Tongue (tissue), 2 donors: Measurements from ENCODE around the gene ARHGAP10. TPM values are rescaled to one million over a fixed set of nuclear protein-coding genes. Genes with fewer than 3 reads are reported as not detected.
"Not testable (repeated sequence)": the region's sequence is repeated elsewhere in the genome, so short reads cannot be mapped to it uniquely, and the experiment has no call there.

ENCODE experiments used
- DNase-seq: peaks from one replicate; pipeline ENCODE4 v3.0.0-alpha.2; 2015
- total RNA-seq: library from RNA; depleted of rRNA; stranded (reverse); fragments of >200 nt; gene quantifications from one replicate; pipeline ENCODE4 v1.2.3, GENCODE V29; 2014

ARHGAP10 gene
- total RNA-seq, 1 donor from 2014 or later: 87.4 TPM

DNA sequence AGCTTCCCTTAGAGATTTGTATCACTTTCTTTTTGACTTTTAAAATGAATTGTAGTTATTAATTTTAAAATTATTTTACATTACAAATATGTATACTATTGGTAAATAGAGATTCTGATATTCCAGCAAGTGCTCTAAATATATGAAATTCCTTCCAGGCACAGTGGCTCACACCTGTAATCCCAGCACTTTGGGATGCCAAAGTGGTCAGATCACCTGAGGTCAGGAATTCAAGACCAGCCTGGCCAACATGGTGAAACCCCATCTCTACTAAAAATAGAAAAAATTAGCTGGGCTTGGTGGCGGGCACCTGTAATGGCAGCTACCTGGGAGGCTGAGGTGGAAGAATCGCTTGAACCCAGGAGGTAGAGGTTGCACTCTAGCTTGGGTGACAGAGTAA lies 180.2 kb downstream of the ARHGAP10 start:
- not testable (repeated sequence) for DNase-seq

DNA sequence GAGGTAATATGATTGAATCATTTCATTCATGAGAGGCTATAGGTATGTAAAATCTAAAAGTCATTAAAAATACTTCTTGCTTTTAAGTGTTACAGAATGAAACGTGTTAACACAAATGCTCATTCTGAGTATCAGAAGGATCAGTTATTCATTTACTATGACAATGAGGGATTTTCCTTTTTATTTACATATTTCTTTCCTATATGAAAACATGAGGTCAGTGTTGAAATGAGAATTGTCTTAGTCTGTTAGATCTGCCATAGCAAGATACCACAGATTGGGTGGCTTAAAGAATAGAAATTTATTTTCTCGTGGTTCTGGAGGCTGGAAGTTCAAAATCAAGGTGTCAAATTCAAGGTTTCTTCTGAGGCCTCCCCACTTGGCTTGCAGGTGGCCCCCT lies 181.2 kb downstream of the ARHGAP10 start:
- no peak for DNase-seq

DNA sequence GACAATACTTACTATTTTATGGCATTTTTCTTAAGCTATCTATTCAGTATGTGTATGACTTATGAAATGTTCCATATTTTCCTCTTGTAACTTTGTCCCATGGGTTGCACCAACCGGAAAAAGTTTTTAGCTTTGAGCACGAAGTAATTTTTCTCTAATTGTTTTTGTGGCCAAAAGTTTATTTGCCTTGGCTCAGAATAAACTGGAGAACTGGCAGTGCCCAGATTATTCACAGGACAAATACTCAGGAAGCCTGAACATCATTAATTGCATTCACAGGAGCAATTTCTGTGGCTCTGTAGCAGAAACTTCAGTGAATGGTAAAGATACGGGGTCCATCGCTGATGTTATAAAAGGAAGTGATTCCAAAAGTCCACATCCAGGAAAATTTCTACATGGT lies 184.5 kb downstream of the ARHGAP10 start:
- DNase-seq: no peak

DNA sequence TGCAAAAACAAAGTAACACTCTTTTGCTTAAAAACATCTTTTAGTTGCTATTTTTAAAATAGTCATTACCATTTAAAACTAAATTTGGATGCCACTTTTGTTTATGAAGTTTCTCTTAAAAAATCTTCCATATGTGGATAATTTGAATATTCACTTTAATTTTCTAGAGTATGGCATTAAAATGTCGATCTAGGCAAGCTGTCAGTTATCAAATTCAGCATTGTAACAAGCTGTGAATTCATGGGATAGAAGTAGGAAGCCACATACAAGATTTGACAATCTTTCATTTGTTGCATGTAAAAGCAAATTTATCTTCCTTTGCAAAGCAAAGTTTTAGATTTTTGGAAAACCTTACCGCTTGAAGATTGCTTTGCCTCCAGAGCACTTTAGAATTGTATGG lies 191.5 kb downstream of the ARHGAP10 start:
- DNase-seq: no peak

DNA sequence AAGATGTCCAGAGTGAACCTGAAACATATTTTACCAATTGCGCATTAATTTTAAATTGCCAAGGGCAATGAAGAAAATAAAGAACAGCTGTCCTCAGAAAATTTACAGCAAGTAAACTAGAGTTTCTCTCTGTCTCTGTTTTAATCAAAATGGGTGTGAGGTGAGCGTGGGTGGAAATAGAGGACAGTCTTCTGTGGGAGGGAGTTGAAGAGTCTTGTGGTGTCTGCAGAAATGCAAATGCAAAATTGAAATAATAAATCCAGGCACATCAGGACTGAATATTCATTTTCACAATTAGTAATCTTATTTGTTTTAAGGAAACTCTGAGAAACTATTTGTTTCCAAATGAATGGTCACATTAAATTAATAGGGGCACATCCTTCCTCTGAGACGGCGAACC lies 192.0 kb downstream of the ARHGAP10 start:
- no peak for DNase-seq

DNA sequence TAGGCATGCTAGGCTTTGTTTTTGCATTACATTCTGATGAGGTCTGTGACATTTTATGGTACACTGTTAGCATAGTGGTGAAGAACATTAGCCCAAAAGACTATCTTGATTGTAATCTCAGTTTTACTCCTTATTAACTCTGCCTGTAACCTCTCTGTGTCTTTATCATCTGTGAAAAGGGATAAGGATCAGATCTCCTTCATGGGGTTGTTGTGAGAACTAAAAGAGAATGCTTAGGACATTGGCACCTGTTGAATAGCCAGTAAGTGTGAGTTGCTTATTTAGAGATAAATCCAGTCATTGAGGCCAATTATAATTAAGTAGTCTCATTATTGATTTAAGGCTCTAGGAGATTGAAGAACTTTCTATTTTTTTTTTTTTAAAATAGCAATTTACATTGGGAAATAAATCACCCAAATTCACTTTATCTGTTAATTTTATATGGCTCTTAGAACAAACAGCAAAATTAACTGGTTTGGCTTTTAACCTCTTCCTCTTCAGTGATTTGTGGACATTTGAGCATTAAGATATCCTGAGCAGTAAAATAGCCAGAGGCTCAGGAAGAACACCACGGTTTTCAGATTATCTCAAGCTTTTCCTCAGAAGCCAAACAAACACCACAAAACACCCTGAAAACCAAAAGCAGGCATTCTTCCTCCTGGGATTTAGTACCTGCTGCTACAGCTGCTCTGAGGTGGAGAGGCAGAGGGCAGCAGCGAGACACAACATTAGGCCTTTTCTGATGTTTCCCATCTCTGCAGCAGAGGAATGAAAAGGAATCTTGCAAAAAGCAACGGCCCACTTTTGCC lies 192.9 kb downstream of the ARHGAP10 start:
- DNase-seq: peak; percentile 58

DNA sequence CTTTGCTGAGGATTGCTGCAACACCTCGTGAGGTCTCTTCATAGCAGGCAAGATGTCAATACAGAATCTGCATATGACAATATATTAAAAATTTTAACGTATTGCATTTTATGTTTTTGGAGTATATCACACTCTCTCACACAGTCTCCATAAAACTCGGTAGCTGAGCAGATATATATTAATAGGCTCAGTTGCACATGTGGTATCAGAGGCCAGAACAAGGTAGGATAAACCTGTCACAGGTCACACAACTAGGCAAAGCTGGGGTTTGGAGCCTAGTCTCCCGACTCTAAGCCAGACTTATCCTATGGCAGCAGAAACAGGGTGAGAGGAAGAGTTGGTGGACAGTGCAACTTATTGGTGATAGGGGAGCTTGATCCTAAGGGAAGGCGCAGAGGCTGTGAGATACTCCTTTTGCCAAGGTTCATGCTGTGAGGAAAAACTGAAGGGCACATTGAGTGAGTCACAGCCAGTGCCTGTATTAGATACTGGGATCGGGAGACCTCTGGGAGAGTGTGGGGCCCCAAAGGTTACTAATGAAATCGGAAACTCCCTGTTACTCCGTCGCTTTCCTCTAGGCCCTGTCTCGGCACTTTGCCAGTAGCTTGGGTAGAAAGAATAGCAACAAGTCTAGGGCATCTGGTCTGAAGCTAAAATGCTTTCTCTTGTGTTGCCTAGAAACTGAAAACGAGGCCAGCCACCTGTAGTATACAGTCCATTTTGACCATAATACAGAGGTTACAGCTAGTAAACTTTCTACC lies 195.7 kb downstream of the ARHGAP10 start:
- DNase-seq: peak; percentile 78

DNA sequence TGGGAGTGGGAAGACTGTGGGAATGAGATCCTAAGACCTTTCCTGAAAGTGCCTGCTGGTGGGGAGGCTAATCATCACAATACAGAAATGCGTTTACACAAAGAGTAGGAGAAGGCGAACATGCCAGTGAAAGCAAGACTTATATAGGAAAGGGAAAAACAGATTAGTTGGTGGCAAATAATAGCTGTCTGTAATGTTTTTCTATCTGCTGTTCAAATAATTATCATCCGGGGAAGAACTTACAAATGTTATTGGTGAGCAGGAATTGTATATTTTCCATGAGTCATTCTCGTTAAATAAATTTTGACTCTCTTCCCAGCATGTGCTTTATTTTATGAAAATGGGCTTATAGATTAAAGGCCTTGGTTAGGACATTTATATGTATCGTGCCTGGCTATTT lies 196.5 kb downstream of the ARHGAP10 start:
- DNase-seq: peak; percentile 37

DNA sequence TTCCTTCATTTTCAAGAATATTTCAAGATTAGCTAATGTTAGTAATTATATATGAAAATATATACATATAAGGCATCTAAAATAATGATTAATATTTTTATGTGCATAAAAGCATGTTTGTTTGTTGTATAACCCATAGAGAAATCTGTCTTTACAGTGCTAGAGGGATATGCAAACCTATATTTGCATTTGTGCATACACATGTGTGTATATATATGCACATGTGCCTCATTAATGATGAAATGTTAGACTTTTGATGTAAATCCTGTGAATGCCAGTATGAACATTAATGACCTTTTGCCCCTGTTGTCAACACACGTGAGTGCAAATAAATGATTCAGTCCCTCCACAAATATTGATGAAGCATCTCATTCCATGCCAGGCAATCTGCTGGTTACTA lies 197.9 kb downstream of the ARHGAP10 start:
- no peak for DNase-seq

DNA sequence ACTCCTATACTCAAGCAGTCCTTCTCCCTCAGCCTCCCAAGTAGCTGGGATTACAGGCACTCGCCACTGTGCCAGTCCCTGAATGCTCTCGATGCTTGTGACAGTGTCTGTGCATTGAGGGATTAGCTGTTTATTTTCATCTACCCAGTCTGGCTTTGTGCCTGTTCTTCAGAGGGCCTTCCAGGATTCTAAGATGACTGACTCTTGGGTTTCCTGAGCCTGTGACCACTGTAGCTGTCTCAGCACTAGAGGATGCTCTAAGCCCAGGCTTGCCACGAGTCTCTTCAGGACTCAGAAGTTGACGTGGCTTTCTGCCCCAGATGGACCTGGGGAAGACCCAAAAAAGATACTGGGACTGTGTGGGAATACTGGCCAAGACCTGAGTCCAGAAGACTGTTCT lies 201.4 kb downstream of the ARHGAP10 start:
- no peak for DNase-seq

DNA sequence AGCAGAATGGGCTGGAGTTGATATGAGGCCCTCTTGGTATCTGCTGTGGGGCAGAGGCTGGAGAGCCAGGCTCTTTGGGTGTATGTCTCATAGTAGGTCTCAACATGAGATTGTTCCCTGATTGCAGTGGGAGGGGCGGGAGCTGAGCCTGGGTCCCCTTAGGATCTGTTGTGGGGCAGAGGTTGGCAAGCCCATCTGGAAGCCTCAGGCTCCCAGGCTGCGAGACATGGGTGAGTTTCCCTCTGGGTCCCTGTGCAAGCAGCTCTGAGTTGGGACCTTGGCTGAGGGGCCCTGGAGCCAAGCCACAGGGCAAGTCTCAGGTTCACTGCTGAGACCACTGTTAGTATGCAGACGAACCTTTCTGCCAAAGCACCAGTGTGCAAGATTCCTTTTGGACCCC lies 201.9 kb downstream of the ARHGAP10 start:
- DNase-seq: no peak

DNA sequence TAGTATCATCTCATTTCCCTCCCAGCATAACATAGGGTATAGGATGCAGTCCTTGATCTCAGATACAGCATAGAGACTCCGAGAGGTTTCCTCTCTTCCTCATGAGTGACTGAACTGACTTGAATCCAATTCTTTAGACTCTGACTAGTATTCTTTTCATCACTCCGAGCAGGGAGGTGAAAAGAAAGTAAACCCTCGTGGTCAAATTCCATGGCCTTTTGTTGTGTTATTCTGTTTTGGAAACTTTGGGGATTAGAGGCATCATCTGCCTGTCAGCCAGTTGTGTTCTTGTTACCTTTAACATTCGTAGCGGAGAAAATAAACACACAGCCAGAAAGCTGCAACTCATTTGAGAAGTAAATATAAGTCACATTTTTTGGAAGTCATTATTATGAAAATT lies 206.6 kb downstream of the ARHGAP10 start:
- DNase-seq: peak; percentile 59

DNA sequence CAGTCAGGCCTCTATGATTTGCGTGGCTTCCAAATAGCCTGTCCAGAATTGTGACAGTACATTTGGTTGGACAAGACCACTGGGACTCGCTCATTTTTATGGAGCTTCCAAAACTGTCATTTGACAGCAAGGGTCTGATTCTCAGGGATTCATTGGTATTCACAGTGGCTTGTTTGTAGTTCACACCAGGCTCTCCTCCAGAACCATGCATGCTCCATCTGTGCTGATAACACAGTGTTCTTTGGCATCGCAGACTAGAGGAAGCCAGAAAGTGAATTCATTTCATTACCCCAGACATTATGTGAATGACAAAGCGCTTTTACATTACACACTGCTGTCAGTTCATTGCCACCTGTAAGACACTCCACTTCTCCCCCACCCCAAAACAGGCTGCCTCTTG lies 208.3 kb downstream of the ARHGAP10 start:
- DNase-seq: no peak

DNA sequence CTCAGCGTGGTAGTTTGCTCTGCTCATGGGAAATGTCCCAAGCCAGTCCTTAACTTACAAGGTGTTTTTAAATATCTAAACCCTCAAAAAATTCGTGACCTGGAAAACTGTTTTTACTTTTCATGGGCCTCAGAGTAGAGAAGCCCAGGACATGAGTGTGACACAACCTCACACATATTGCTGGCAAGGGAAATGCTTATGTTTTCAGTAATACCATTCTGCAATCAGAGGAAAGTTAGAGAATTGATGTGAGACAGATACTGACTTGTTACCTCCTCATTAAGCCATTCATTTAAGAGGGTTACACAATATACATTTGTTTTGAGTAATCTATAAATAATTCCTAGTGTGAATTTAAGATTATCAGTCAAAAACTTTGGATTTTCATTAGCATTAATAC lies 209.5 kb downstream of the ARHGAP10 start:
- DNase-seq: no peak

DNA sequence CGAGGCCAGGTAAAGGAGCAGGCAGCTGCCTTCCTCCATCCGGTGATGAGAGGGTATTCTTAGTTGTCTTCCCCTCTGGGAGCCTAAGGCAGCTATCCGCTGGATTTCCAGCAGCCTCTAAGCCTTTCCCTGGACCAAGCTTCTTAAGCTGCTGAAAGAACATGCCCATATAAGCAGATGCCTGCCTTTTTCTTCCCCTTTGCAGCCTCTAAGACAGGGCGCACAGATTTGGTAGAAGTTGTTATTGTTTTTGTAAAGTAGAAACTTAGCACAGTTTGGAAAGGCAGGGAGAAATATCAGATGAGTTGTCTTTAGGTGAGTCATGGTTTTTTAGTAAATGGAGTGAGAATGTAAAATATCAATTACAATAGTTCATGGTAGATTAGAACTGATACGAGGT lies 210.8 kb downstream of the ARHGAP10 start:
- DNase-seq: no peak

DNA sequence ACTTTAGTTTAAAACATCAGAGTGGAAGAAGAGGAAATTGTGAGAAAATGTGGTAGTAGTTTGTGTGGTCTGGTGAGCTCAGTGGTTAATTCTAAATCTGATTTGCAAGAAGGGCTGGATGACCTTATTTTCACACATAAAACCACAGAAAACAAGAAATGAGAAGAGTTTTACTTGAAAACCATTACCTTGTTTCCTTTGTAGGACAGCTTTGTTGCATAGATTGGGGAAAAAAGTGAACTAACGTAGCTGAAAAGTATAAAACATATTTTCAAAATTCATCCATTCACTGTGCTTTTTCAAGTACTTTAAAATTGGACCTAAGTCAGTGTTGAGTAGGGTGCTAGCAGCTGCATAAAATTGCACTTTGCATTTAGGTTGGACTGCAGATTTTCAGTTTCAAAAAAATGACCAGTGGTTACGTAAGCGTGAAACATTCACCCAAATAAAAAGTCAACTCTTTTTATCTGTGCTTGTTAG lies 211.3 kb downstream of the ARHGAP10 start:
- DNase-seq: no peak

DNA sequence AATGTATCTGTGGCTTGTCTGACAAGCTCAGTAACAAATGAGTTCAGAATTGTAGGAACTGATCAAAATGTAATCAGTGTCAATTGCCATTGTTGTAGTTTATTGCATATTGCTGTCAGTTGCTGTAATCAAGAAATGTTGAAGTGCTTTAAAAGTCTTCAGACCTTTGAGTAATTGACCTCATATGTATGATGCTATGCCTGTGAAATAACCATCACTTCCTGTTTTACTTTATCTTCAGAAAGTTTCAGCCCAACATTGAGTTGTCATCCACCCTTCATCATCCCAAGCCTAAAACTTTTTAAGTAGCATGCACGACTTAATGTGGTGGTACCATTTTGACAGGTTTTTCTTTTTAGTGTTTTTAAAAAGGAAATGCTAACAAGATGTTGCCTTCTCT lies 212.4 kb downstream of the ARHGAP10 start:
- no peak for DNase-seq

DNA sequence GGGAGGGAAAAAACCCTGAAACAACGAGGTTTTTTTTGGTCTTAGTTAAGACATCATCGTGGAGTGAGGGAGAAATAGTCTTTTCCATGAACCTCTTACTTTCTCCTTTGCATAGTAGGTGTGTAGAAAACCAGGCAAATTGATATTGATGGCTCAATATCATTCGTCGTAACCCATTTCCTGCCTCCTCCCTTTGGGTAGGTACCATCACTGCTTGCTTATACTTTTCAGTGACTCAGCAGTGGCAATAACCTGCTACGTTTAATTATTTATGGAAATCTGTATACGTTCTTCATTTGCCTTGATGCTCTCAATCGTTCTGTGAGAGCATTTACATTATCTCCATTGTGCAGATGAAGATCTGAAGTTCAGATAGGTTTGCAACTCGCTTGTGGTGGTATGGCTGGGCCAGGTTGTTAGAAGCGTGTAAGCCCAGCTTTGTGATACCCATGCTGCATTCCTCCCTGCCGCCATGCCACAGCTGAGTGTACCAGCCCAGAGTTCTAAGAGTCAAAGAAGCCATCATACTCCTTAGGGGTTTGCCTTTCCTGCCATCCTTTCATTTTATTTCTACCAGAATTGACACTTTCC lies 212.9 kb downstream of the ARHGAP10 start:
- no peak for DNase-seq

DNA sequence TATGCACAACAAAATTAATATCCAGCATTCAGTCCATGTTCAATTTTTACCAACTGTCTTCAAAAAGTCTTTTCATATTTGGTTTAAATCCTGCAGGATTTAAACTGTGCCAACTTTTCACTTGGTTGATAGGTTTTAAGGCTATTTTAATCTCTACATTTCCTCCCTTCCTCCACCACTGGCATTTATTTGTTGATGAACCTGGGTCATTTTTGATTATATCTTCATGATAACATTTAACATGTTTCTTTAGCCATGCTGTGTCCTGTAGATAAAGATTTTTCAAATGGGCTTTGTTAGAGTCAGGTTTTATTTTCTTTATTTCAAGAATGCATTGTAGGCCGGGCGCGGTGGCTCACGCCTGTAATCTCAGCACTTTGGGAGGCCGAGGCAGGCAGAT lies 216.4 kb downstream of the ARHGAP10 start:
- DNase-seq: no peak

DNA sequence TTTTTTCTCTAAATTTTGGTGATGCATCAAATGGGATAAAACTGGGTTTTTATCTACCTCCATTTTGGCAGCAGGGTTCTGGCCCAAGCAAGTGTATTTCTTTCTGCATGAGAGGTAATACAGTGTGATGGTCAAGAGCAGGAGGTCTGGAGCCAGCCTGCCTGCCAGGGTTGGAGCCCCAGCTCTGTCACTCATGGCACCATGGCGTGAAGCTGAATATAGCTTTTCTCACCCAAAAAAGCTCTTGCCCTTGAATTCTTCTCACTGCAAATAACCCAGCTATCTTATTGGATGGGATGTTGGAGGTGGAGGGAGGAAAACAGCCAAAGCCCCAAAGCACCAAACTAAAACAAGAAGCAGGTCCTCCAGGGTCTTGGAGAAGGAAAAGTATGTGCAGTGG lies 218.4 kb downstream of the ARHGAP10 start:
- no peak for DNase-seq

DNA sequence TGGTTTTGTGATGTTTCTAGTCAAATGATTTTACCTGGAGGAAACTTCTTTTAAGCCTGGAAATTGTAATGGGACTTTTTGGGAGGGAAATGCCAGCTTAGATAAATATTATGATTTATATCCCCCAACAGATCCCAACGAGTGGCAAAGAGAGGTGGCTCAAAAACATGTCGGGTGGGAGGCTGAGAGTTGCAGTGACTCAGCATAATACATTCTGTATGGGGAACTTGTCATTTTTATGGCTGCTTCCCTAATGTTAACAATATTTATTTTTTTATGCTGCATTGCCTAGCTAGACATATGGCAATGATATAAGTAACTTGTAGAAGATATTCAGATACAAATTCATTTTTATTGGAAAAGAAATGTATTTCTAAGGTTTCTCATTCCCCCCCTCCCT lies 219.0 kb downstream of the ARHGAP10 start:
- no peak for DNase-seq

DNA sequence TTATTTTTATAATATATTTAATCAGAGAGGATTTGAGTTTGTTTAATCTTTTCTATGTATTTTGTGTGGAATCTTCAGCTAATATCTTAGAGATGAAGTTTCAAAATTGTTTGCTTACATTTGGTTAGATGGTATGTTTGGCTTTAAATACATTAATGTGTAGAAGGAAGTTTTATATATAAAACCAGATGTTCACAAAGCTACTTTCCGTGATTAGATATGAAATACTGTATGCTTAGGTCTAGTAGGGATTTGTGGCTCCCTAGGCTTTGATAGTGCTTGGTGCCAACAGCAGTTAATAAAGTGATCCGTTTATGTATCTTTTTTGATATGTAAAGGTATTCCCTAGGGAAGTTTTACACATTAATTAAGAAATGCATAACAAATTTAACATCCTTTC lies 223.0 kb downstream of the ARHGAP10 start:
- no peak for DNase-seq

DNA sequence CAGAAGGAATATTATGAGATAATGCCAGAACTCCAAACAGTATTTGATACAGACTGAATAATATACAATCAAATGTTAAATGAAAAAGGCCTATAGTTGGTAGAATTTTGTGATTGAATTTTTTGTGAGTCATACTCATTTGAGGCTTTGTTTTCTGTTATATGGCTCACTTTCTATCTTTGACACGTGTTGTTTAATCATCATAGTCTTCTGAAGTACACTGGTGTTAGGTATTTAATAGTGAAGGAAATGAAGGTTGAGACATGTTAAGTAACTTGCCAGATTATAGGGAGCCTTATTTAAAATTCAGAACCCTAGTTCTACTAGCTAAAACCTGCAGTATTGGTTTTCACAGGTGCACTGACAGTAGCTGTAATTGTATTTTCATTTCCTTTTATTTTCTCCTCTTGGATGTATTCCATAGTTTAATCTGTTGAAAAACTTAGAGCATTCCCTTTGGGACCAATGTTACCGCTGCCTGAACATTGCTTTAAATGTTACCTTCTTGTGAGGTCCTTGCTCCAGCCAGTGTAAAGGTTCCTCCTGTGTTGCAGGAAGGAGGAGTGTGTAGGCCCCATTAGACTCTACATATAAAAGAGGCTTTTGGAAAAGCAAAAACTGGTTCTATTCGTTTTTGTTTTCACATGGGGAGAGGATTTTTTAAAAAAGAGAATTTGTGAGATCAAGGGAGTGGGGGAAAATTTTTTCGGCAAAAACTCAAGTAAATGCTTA lies 224.1 kb downstream of the ARHGAP10 start:
- peak; percentile 42 for DNase-seq
